Smooth muscle cell (in vitro differentiated cells): ENCODE measurements around the gene ECT2. TPM values are rescaled to one million over a fixed set of nuclear protein-coding genes. Genes with fewer than 3 reads are reported as not detected.
A peak's percentile ranks its signal among the peaks of the same experiment; 100 is the strongest.
"Not testable (repeated sequence)": the region's sequence is repeated elsewhere in the genome, so short reads cannot be mapped to it uniquely, and the experiment has no call there.

Experiments
- DNase-seq: peaks from one replicate; lab custom pipeline; 2025; ENCODE audit not compliant: unreplicated experiment; lab: John Stamatoyannopoulos, UW
- H2AFZ ChIP-seq: fragments of 200-600 bp; sonication (generic); 2 replicates; pipeline ENCODE4 v1.6.0; 2016; ENCODE audit warnings: antibody characterized with exemption, low read depth, mild to moderate bottlenecking
- H3F3A ChIP-seq: fragments of 200-600 bp; sonication (generic); 2 replicates; pipeline ENCODE4 v1.6.0; 2017; ENCODE audit warnings: antibody characterized with exemption, low read depth
- H3K27ac ChIP-seq: fragments of 200-600 bp; sonication (generic); 2 replicates; pipeline ENCODE4 v1.5.1; 2016; ENCODE audit warnings: low read depth, mild to moderate bottlenecking
- H3K27me3 ChIP-seq: fragments of 200-600 bp; sonication (generic); 2 replicates; pipeline ENCODE4 v1.6.1; 2016; ENCODE audit warnings: low read depth, mild to moderate bottlenecking
- H3K36me3 ChIP-seq: fragments of 200-600 bp; sonication (generic); 2 replicates; pipeline ENCODE4 v1.5.1; 2016; ENCODE audit warnings: low read depth
- H3K4me1 ChIP-seq: fragments of 200-600 bp; sonication (generic); 2 replicates; pipeline ENCODE4 v1.5.1; 2016; ENCODE audit warnings: low read depth
- H3K4me2 ChIP-seq: fragments of 200-600 bp; sonication (generic); 2 replicates; pipeline ENCODE4 v1.6.0; 2016; ENCODE audit warnings: mild to moderate bottlenecking
- H3K4me3 ChIP-seq: fragments of 200-600 bp; sonication (generic); 2 replicates; pipeline ENCODE4 v1.5.1; 2016; ENCODE audit warnings: mild to moderate bottlenecking
- H3K79me2 ChIP-seq: fragments of 200-600 bp; sonication (generic); 2 replicates; pipeline ENCODE4 v1.6.0; 2016; ENCODE audit warnings: low read depth, mild to moderate bottlenecking
- H3K9ac ChIP-seq: fragments of 200-600 bp; sonication (generic); 2 replicates; pipeline ENCODE4 v1.6.0; 2016; ENCODE audit warnings: low read depth
- H3K9me3 ChIP-seq: fragments of 200-600 bp; sonication (generic); replicated peaks from 2 replicates; pipeline ENCODE4 v1.5.1; 2016; ENCODE audit warnings: low read depth
- H4K20me1 ChIP-seq: fragments of 200-600 bp; sonication (generic); 2 replicates; pipeline ENCODE4 v1.6.0; 2016; ENCODE audit warnings: low read depth
- CTCF ChIP-seq: fragments of 200-600 bp; sonication (generic); IDR thresholded peaks from 2 replicates; pipeline ENCODE4 v1.5.1; 2017; ENCODE audit warnings: borderline replicate concordance, mild to moderate bottlenecking, antibody characterized with exemption; ENCODE audit not compliant: insufficient read depth, poor library complexity, severe bottlenecking
- WGBS: methylation state at CpG from one replicate; pipeline ENCODE4 v1.1.7; 2016; ENCODE audit warnings: low lambda C conversion rate; 5-methylcytosine and 5-hydroxymethylcytosine counted together
- polyA plus RNA-seq: library from polyadenylated mRNA; unstranded; fragments of >200 nt; fragmentation: Nextera tagmentation; extraction: Ambion mirVana; gene quantifications from 2 replicates; pipeline ENCODE4 v1.2.1, GENCODE V29; 2016
- total RNA-seq: library from RNA; depleted of rRNA; stranded (reverse); fragments of >200 nt; gene quantifications from 2 replicates; pipeline ENCODE4 v1.2.3, GENCODE V29; 2014

Gene ECT2
- total and polyA plus RNA-seq, 2 experiments from 2014 or later: 10.9 to 32.1 TPM

- no peak for DNase-seq
- H3K36me3 ChIP-seq: no peaks in the 10 kb centered on the region
Measured at GRCh38 chr3:172711454-172711795, 39.1 kb upstream of the ECT2 start.

GRCh38 chr3:172713316-172713715, 37.2 kb upstream of the ECT2 start:
- Histone ChIP-seq H3K4me3 (no peak overlapping the region), H3K4me1 (peaks cover 5% of the 10 kb centered on the region), H4K20me1 (no peaks in the 10 kb centered on the region), H3K27me3 (no peaks in the 10 kb centered on the region), H3K4me2 (no peak overlapping the region), H3K27ac (no peak overlapping the region), H3K79me2 (no peaks in the 10 kb centered on the region), H2AFZ (no peak overlapping the region), H3K9me3 (no peaks in the 10 kb centered on the region), H3F3A (peaks cover 11% of the 10 kb centered on the region), H3K36me3 (no peaks in the 10 kb centered on the region), H3K9ac (no peak overlapping the region)
- WGBS: 82% methylated on average over 3 of the region's 3 CpGs
- DNase-seq: no peak
- TF ChIP-seq CTCF: no peak

More at GRCh38 chr3:172711454-172711795, 39.1 kb upstream of the ECT2 start:
- 59% methylated on average over 2 of the region's 2 CpGs for WGBS
- Histone ChIP-seq H3K4me2 (peak overlapping the region; percentile 93), H3K4me3 (peak overlapping the region; percentile 78), H3K9ac (peak overlapping the region; percentile 79), H3K79me2 (no peaks in the 10 kb centered on the region), H4K20me1 (no peaks in the 10 kb centered on the region), H3K27me3 (no peaks in the 10 kb centered on the region), H3F3A (peaks cover 11% of the 10 kb centered on the region), H3K27ac (peak overlapping the region; percentile 92), H2AFZ (peak overlapping the region; percentile 63), H3K9me3 (no peaks in the 10 kb centered on the region), H3K4me1 (peaks cover 5% of the 10 kb centered on the region)
- TF ChIP-seq CTCF: no peak

DNA sequence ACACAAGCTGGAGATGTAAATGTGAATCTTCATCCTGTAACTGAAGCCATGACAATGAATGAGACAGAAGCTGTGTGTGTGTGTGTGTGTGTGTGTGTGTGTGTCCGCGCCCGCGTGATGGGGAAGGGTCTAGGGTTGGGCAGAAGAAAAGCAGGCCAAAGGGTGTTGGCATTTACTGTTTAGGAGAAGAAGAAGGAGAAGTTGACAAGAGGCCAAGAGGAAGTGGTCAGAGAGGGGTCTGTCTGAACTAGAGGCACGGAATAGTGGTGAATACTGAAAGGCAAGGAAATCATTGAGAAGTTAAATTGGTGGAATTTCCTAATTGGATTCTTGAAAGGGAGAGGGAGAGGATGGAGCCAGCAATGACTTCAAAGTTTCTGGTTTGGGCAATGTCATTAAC, 34.0 kb upstream of the ECT2 start:
- Histone ChIP-seq H3K9ac (no peak overlapping the region), H3K4me1 (no peaks in the 10 kb centered on the region), H3F3A (peaks cover 4% of the 10 kb centered on the region), H3K36me3 (no peaks in the 10 kb centered on the region), H4K20me1 (no peaks in the 10 kb centered on the region), H3K27me3 (no peaks in the 10 kb centered on the region), H3K9me3 (no peaks in the 10 kb centered on the region), H3K27ac (no peak overlapping the region), H3K4me2 (no peak overlapping the region), H3K79me2 (no peaks in the 10 kb centered on the region), H2AFZ (no peak overlapping the region), H3K4me3 (no peak overlapping the region)
- no peak for TF ChIP-seq CTCF
- DNase-seq: no peak
- 89% methylated on average over 5 of the region's 5 CpGs for WGBS

DNA sequence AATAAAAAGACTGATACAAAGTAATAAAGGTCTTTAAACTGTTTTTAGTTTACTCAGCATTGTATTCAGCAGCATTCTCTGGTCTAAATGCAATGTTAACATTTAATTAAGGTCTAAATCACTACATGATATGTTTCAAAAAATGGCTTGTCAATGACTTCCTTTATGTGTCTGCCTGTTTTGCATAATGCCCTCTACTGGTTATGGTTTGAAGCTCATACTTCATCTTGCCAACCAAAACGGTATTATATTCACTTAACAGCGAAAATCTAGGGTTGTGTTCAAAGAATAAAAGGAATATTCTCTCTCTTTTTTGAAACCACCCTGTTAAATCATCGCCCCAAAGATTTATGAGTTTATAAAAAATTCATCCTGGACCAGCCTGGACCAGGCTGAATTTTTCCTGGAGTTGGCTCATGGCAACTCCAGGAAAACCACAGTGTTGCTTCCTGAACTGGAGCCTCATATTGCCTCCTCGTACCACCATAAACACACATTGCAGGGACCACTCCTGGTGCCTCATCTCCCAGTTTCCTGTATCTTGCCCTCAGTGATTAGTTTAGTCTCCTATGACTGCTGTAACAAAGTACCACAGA, 32.9 kb upstream of the ECT2 start:
- H3K27me3 ChIP-seq: no peaks in the 10 kb centered on the region
- DNase-seq: no peak
- no peaks in the 10 kb centered on the region for H4K20me1 ChIP-seq
- no peaks in the 10 kb centered on the region for H3K79me2 ChIP-seq
- H3K4me2 ChIP-seq: no peak overlapping the region
- H3K4me1 ChIP-seq: no peaks in the 10 kb centered on the region
- H3K36me3 ChIP-seq: no peaks in the 10 kb centered on the region
- H3K4me3 ChIP-seq: no peak overlapping the region
- WGBS: 88% methylated on average over 4 of the region's 4 CpGs
- no peaks in the 10 kb centered on the region for H3K9me3 ChIP-seq
- H3F3A ChIP-seq: no peaks in the 10 kb centered on the region
- no peak overlapping the region for H2AFZ ChIP-seq
- H3K27ac ChIP-seq: no peak overlapping the region
- TF ChIP-seq CTCF: no peak
- no peak overlapping the region for H3K9ac ChIP-seq

DNA sequence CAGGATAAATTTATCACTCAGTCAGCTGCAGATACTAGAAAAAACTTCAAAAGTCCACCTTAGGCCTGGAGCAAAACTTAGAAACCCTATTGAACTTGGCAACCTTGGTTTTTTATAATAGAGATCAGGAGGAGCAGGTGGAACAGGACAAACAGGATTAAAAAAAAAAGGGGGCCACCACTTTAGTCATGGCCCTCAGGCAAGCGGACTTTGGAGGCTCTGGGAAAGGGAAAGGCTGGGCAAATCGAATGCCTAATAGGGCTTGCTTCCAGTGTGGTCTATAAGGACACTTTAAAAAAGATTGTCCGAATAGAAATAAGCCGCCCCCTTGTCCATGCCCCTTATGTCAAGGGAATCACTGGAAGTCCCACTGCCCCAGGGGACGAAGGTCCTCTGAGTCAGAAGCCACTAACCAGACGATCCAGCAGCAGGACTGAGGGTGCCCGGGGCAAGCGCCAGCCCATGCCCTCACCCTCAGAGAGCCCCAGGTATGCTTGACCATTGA, 27.9 kb upstream of the ECT2 start:
- not testable (repeated sequence) for H3K9me3 ChIP-seq, H2AFZ ChIP-seq, H4K20me1 ChIP-seq, H3K9ac ChIP-seq, H3K79me2 ChIP-seq, H3F3A ChIP-seq, H3K36me3 ChIP-seq, DNase-seq, H3K4me3 ChIP-seq, H3K27ac ChIP-seq, H3K4me1 ChIP-seq, H3K4me2 ChIP-seq, H3K27me3 ChIP-seq
- 78% methylated on average over 8 of the region's 8 CpGs for WGBS
